DND-41 (cell line): ENCODE data around the gene PLCB4.

ENCODE experiments used
- ATAC-seq: fragments of 200-7000 bp; cut with Tn5 transposase; 3 replicates; pipeline ENCODE4 v1.9.1; 2021; ENCODE audit warnings: low read depth; ENCODE audit not compliant: insufficient read depth
- DNase-seq: peaks from one replicate; pipeline ENCODE4 v3.0.0-alpha.2; 2020
- H2AFZ ChIP-seq: 2 replicates; pipeline ENCODE4 v1.6.0; 2012; ENCODE audit warnings: low read depth, low read length
- H3K27ac ChIP-seq: 2 replicates; pipeline ENCODE4 v1.5.1; 2012; ENCODE audit warnings: low read length, inconsistent platforms
- H3K27me3 ChIP-seq: fragments of 200-600 bp; sonication (generic); 2 replicates; pipeline ENCODE4 v1.6.0; 2012; ENCODE audit warnings: low read length, mild to moderate bottlenecking, inconsistent platforms; ENCODE audit not compliant: insufficient read depth, poor library complexity
- H3K36me3 ChIP-seq: 2 replicates; pipeline ENCODE4 v1.5.1; 2012; ENCODE audit warnings: low read length, inconsistent platforms; ENCODE audit not compliant: insufficient read depth
- H3K4me1 ChIP-seq: 2 replicates; pipeline ENCODE4 v1.5.1; 2012; ENCODE audit warnings: mild to moderate bottlenecking, low read length; ENCODE audit not compliant: insufficient read depth
- H3K4me2 ChIP-seq: 2 replicates; pipeline ENCODE4 v1.6.0; 2012; ENCODE audit warnings: mild to moderate bottlenecking, moderate library complexity, low read length, inconsistent platforms; ENCODE audit not compliant: insufficient read depth
- H3K4me3 ChIP-seq, 2 experiments: fragments of 200-600 bp in 1 of 2; shearing (Covaris generic) in 1 of 2; 2 replicates each; pipeline ENCODE4 v1.5.1; 2012 to 2016; ENCODE audit warnings: inconsistent platforms in 2 of 2, low read length in 2 of 2, mild to moderate bottlenecking in 2 of 2, low read depth in 1 of 2, moderate library complexity in 1 of 2
- H3K79me2 ChIP-seq: 2 replicates; pipeline ENCODE4 v1.6.0; 2012; ENCODE audit warnings: low read length, inconsistent platforms; ENCODE audit not compliant: insufficient read depth
- H3K9ac ChIP-seq: 2 replicates; pipeline ENCODE4 v1.6.0; 2012; ENCODE audit warnings: low read depth, mild to moderate bottlenecking, inconsistent platforms, low read length, moderate library complexity
- H3K9me3 ChIP-seq: 2 replicates; pipeline ENCODE4 v1.5.1; 2012; ENCODE audit warnings: low read length, moderate library complexity, mild to moderate bottlenecking, inconsistent platforms; ENCODE audit not compliant: insufficient read depth, severe bottlenecking
- H4K20me1 ChIP-seq: 2 replicates; pipeline ENCODE4 v1.6.0; 2012; ENCODE audit warnings: low read length; ENCODE audit not compliant: insufficient read depth
- CTCF ChIP-seq: IDR thresholded peaks from 2 replicates; pipeline ENCODE4 v1.5.1; 2012; ENCODE audit warnings: borderline replicate concordance, low read length, moderate library complexity, mild to moderate bottlenecking; ENCODE audit not compliant: poor library complexity, severe bottlenecking; ENCODE audit errors: extremely low read depth
- EZH2 ChIP-seq: IDR thresholded peaks from 3 replicates; pipeline ENCODE4 v1.6.1; 2012; ENCODE audit warnings: borderline replicate concordance, low read depth, mild to moderate bottlenecking, moderate library complexity, low read length, inconsistent platforms; ENCODE audit not compliant: severe bottlenecking

The PLCB4 gene

GRCh38 chr20:9141070-9141469, 72.2 kb downstream of the PLCB4 start:
- no peak for DNase-seq
- Histone ChIP-seq H3K9ac (no peak overlapping the region), H3K4me2 (no peak overlapping the region), H3K9me3 (no peaks in the 10 kb centered on the region), H4K20me1 (no peaks in the 10 kb centered on the region), H3K4me1 (peaks cover 20% of the 10 kb centered on the region), H3K27ac (no peak overlapping the region), H3K27me3 (no peaks in the 10 kb centered on the region), H3K36me3 (no peaks in the 10 kb centered on the region), H2AFZ (no peak overlapping the region), H3K4me3 (no peak overlapping the region), H3K79me2 (no peaks in the 10 kb centered on the region)
- ATAC-seq: no peak
- TF ChIP-seq CTCF (no peak), EZH2 (no peak)

GRCh38 chr20:9141921-9142320, 73.0 kb downstream of the PLCB4 start:
- Histone ChIP-seq H3K27me3 (no peaks in the 10 kb centered on the region), H3K4me3 (no peak overlapping the region), H3K4me1 (peaks cover 20% of the 10 kb centered on the region), H3K27ac (no peak overlapping the region), H3K36me3 (no peaks in the 10 kb centered on the region), H3K9me3 (no peaks in the 10 kb centered on the region), H3K9ac (no peak overlapping the region), H3K79me2 (no peaks in the 10 kb centered on the region), H2AFZ (no peak overlapping the region), H4K20me1 (no peaks in the 10 kb centered on the region), H3K4me2 (no peak overlapping the region)
- TF ChIP-seq EZH2 (no peak), CTCF (no peak)
- no peak for ATAC-seq
- no peak for DNase-seq

- no peak overlapping the region for H3K9ac ChIP-seq
- no peak overlapping the region for H2AFZ ChIP-seq
- no peaks in the 10 kb centered on the region for H3K36me3 ChIP-seq
- DNase-seq: no peak
- H4K20me1 ChIP-seq: no peaks in the 10 kb centered on the region
- H3K9me3 ChIP-seq: no peaks in the 10 kb centered on the region
- H3K4me2 ChIP-seq: no peak overlapping the region
- no peak overlapping the region for H3K27ac ChIP-seq
- ATAC-seq: no peak
- no peak overlapping the region for H3K4me3 ChIP-seq
- H3K27me3 ChIP-seq: no peaks in the 10 kb centered on the region
- H3K4me1 ChIP-seq: peaks cover 20% of the 10 kb centered on the region
- H3K79me2 ChIP-seq: no peaks in the 10 kb centered on the region
- TF ChIP-seq CTCF: no peak
- TF ChIP-seq EZH2: no peak
Measured at GRCh38 chr20:9142809-9143208, 73.9 kb downstream of the PLCB4 start.

- H3K36me3 ChIP-seq: no peaks in the 10 kb centered on the region
Measured at GRCh38 chr20:9143926-9144325, 75.0 kb downstream of the PLCB4 start.

More at GRCh38 chr20:9143926-9144325, 75.0 kb downstream of the PLCB4 start:
- Histone ChIP-seq H3K9ac (no peak overlapping the region), H3K79me2 (no peaks in the 10 kb centered on the region), H4K20me1 (no peaks in the 10 kb centered on the region), H3K4me2 (no peak overlapping the region), H3K4me3 (no peak overlapping the region), H3K9me3 (no peaks in the 10 kb centered on the region), H3K27me3 (no peaks in the 10 kb centered on the region), H3K4me1 (peaks cover 20% of the 10 kb centered on the region), H3K27ac (no peak overlapping the region), H2AFZ (no peak overlapping the region)
- ATAC-seq: no peak
- DNase-seq: no peak
- no peak for TF ChIP-seq EZH2
- TF ChIP-seq CTCF: no peak
